Measurements from ENCODE around the gene C1orf167.

DNA sequence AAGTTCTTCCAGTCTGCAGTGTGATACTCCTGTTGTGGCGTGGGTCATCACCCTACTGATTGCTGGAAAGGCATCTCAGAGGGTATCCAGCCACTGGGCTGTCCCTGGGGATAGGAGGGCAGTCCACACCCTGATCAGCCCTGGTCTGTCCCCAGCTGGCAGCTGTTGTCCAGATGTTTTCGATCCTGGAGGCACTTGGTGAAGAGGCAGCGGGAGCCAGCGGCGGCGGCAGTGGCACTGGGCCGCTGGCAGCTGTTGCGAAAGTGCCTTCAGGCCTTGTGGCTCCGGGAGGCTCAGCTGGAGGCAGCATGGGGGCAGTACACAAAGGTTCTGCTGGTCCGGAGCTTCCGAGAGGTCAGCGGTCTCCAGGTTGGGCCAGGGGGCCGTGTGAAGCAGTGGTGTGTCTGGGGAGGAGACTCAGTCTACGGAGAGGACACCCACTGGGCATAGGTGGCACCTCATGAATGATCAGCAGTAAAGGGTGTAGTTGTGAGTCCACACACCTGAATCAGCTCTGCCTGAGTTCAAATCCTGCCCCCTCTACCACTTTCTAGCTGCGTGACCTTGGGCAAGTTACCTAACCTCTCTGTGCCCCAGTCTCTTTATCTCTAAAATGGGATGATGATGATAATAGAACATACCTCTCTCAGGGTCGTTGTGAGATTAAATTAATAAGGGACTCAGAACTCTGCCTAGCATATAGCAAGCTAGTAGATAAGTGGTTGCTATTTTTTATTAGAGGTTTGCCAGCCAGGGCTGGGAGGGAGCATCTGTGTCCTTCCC, 6.1 kb downstream of the C1orf167 start:
- TF ChIP-seq CTCF (IDR thresholded peaks at IDR 0.05), result no peak
- no peak for TF ChIP-seq EZH2 (IDR thresholded peaks at IDR 0.05; ENCODE audit: borderline replicate concordance, insufficient read depth, low read depth, low read length, poor library complexity, severe bottlenecking)
